ENCODE data around the gene GJC3. TPM values are rescaled to one million over a fixed set of nuclear protein-coding genes. Genes with fewer than 3 reads are reported as not detected.

The GJC3 gene
- total and polyA plus RNA-seq, 9 of the 15 experiments (the other 6 are each of a cell fraction or from before 2014, with no cell fraction given), result 0.10 to 0.45 (median 0.28) TPM; not detected in 1

DNA sequence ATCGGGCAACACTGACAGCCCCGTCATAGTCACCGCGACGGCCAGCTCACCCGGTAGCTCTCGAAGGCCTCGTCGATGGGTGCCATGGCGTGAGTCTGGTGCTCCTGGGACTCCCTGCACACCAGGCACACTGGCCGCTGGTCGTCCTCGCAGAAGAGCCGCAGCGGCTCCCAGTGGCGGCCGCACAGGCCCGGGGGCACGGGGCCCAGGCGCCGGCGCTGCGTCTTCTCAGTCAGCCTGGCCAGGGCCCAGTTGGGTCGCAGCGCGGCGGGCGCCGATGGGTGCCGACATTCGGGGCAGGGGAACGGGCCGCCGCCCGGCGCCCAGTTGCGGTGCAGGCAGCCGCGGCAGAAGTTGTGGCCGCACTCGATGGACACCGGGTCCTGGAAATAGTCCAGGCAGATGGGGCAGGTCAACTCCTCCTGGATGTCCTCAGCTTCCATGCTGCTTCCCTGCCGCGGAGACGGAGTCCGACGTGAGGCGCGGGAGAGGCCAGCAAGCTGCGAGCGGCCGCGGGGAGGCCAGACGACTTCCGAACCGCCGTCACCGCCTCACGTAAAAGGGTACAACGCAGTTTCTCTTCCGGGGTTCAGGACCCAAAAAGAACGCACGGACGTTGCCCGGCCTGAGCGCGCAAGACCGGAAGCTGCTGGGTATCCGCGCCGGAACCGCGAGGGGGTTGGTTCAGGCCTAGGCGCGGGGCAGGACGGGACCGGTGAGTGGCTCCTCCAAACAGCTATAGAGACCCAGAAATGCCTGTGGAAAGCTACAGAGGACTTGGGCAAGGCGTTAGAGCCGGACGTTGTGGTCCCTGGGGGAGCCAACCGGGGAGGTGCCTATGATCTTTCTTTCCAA, 10.2 kb downstream of the GJC3 start, which contains the start of gene TRIM4 (continued):
- no peak for TF ChIP-seq GTF3C2 (IDR thresholded peaks at IDR 0.05; ENCODE audit: borderline replicate concordance, extremely low read depth, insufficient read length)
- TF ChIP-seq ATF6 (CRISPR knock-in tag; IDR thresholded peaks at IDR 0.05), result peak; percentile 26; the same call in 1 of the 2 replicates
- TF ChIP-seq ZNF165 (CRISPR knock-in tag; IDR thresholded peaks at IDR 0.05; ENCODE audit: borderline replicate concordance), result 0 out of 2 replicates have a peak, but pooled peaks have one; percentile 21
- no peak for TF ChIP-seq SPI1 (IDR thresholded peaks at IDR 0.05; ENCODE audit: borderline replicate concordance, low read depth, low read length)
- TF ChIP-seq E2F8 (IDR thresholded peaks at IDR 0.05; ENCODE audit: low read depth, partially characterized antibody), result peak; percentile 71
- TF ChIP-seq ZNF77 (CRISPR knock-in tag; IDR thresholded peaks at IDR 0.05), result no peak
- peak; percentile 60; the same call in 1 of the 2 replicates for TF ChIP-seq HBP1 (CRISPR knock-in tag; IDR thresholded peaks at IDR 0.05)
- TF ChIP-seq CTBP1 (IDR thresholded peaks at IDR 0.05; ENCODE audit: borderline replicate concordance), result peak; percentile 60
- no peak for TF ChIP-seq NCOA2 (IDR thresholded peaks at IDR 0.05; ENCODE audit: partially characterized antibody in 2 of 2)
- TF ChIP-seq FIP1L1 (IDR thresholded peaks at IDR 0.05; ENCODE audit: low read depth, low read length, poor library complexity, severe bottlenecking), result peak; percentile 59
- no peak for TF ChIP-seq HLTF (IDR thresholded peaks at IDR 0.05)
- peak; percentile 49; the same call in 1 of the 2 replicates for TF ChIP-seq ZBTB17 (CRISPR knock-in tag; IDR thresholded peaks at IDR 0.05)
- TF ChIP-seq DACH1 (IDR thresholded peaks at IDR 0.05; ENCODE audit: partially characterized antibody), result no peak
- TF ChIP-seq KLF6 (CRISPR knock-in tag; IDR thresholded peaks at IDR 0.05; ENCODE audit: borderline replicate concordance), result no peak
- no peak for TF ChIP-seq ZNF57 (CRISPR knock-in tag; IDR thresholded peaks at IDR 0.05)
- TF ChIP-seq ZFP36 (IDR thresholded peaks at IDR 0.05; ENCODE audit: low read depth, low read length, partially characterized antibody), result peak; percentile 42
- TF ChIP-seq CHD4 (IDR thresholded peaks at IDR 0.05; ENCODE audit: insufficient read depth, insufficient replicate concordance, low read depth, low read length, poor library complexity, severe bottlenecking), result no peak
- no peak for TF ChIP-seq CAMTA2 (CRISPR knock-in tag; conservative IDR thresholded peaks at IDR 0.05)

All from K562 (cell line).